ENCODE data around the gene RNASE11.

DNA sequence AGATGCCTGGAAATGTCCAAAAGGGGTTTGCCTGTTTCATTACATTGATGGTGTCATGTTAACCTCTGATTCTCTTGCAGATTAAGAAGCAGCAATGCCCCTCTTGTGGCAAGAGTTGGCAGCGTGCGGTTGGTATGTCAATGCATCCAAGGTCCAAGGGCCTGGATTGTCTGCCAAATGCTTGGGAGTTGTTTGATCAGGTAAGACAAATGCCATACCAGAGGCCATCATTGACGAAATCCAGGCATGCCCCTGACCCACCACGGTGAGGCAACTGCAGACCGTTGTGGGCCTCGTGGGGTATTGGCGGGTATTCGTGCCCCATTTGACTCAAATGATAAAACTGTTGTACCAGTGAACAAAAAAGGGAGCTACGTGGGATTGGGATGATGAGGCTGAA, 14.8 kb upstream of the RNASE11 start:
- TF ChIP-seq, protein P1, sequence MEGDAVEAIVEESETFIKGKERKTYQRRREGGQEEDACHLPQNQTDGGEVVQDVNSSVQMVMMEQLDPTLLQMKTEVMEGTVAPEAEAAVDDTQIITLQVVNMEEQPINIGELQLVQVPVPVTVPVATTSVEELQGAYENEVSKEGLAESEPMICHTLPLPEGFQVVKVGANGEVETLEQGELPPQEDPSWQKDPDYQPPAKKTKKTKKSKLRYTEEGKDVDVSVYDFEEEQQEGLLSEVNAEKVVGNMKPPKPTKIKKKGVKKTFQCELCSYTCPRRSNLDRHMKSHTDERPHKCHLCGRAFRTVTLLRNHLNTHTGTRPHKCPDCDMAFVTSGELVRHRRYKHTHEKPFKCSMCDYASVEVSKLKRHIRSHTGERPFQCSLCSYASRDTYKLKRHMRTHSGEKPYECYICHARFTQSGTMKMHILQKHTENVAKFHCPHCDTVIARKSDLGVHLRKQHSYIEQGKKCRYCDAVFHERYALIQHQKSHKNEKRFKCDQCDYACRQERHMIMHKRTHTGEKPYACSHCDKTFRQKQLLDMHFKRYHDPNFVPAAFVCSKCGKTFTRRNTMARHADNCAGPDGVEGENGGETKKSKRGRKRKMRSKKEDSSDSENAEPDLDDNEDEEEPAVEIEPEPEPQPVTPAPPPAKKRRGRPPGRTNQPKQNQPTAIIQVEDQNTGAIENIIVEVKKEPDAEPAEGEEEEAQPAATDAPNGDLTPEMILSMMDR (IDR thresholded peaks at IDR 0.05), result no peak
- TF ChIP-seq POLR2A (IDR thresholded peaks at IDR 0.05), result no peak
